Ovary (tissue), 9 donors: ENCODE measurements around the gene BCAR3. TPM values are rescaled to one million over a fixed set of nuclear protein-coding genes. Genes with fewer than 3 reads are reported as not detected.

Experiments used
- DNase-seq, 5 donors: peaks; one replicate each; pipeline ENCODE4 v3.0.0-alpha.2; 2019 to 2020
- H3K27ac ChIP-seq, 2 donors: fragments of 200-600 bp; one replicate each; pipeline versions ENCODE4 v1.5.1 to v1.8.0; 2019 to 2022
- H3K27me3 ChIP-seq: fragments of 200-600 bp; one replicate; pipeline ENCODE4 v1.8.0; 2022
- H3K36me3 ChIP-seq: fragments of 200-600 bp; sonication (generic); one replicate; pipeline ENCODE4 v1.5.1; 2019
- H3K4me1 ChIP-seq: one replicate; pipeline ENCODE4 v1.8.1; 2013; ENCODE audit warnings: mild to moderate bottlenecking, moderate library complexity; ENCODE audit not compliant: insufficient read depth
- H3K4me3 ChIP-seq: fragments of 200-600 bp; sonication (generic); one replicate; pipeline ENCODE4 v1.5.1; 2017
- H3K9me3 ChIP-seq, 2 donors: fragments of 200-600 bp in 1 of 2; sonication (generic) in 1 of 2; one replicate each; pipeline versions ENCODE4 v1.5.1 to v1.8.1; 2013 to 2019; ENCODE audit warnings: mild to moderate bottlenecking in 1 of 2, moderate library complexity in 1 of 2
- CTCF ChIP-seq, 3 donors: fragments of 450-650 bp in 2 of 3; fragments of 200-600 bp in 1 of 3; IDR thresholded peaks; one replicate each; pipeline versions ENCODE4 v1.5.1 to v1.8.0; 2016 to 2022; ENCODE audit warnings: antibody characterized with exemption in 3 of 3, mild to moderate bottlenecking in 1 of 3
- EP300 ChIP-seq: sonication (generic); formaldehyde crosslinking; IDR thresholded peaks from one replicate; pipeline ENCODE4 v1.6.1; 2017; ENCODE audit warnings: antibody characterized with exemption
- POLR2A ChIP-seq: fragments of 450-650 bp; IDR thresholded peaks from one replicate; pipeline ENCODE4 v1.6.1; 2017; ENCODE audit warnings: antibody characterized with exemption, mild to moderate bottlenecking, moderate library complexity
- WGBS, 3 donors: extraction: QIAGEN DNeasy Blood & Tissue Kit in 1 of 3; methylation state at CpG; one replicate each; pipeline versions ENCODE4 v1.1.5 to v1.1.7; 2013 to 2017; 5-methylcytosine and 5-hydroxymethylcytosine counted together
- intact Hi-C, 4 donors: fragments of 100-400 bp; cut with DNase I; formaldehyde crosslinking; loops; one replicate each; pipeline versions ENCODE4 v1.11.0 to v1.15.1; 2022 to 2023
- polyA plus RNA-seq, 2 donors: library from polyadenylated mRNA; stranded (reverse); fragments of 200-250 nt in 1 of 2; fragments of 350-450 nt in 1 of 2; fragmentation: Illumina TruSeq in 1 of 2; extraction: RNeasy Lipid Tissue Mini Kit (QIAGEN cat#74804) in 1 of 2; gene quantifications; one replicate each; pipeline ENCODE4 v1.2.3, GENCODE V29; 2013 to 2014
- total RNA-seq, 7 donors: library from RNA; depleted of rRNA in 2 of 7; stranded (reverse); fragments of >200 nt in 2 of 7; fragmentation: NEBNext Ultra II Directional in 3 of 7; extraction: Animal tissue kit (Norgen Biotek cat#: 25700) in 3 of 7; gene quantifications; one replicate each; pipeline versions ENCODE4 v1.1.0 to v1.2.4, GENCODE V29; 2016 to 2023
- donor health status: DM: no; HTN: no; CAD: no; lungs with moderate emphysema.
- donor health status: DM: no; HTN: no; CAD: no.
- donor health status: Bipolar disorder and iron deficiency.
- donor health status: DM: yes; HTN: yes; CAD: no.
- donor health status: DM: no; HTN: no; CAD: no.
- donor health status: DM: yes; HTN: yes; CAD: no.

BCAR3 gene
- total and polyA plus RNA-seq, 9 donors: 13.8 to 30.8 (median 17.5) TPM

GRCh38 chr1:93578911-93579825, 102.5 kb downstream of the BCAR3 start:
- peak overlapping the region in 1 of 2 donors; percentile 60 for H3K27ac ChIP-seq
- no peak for DNase-seq
- no peak overlapping the region for H3K4me3 ChIP-seq
- no peaks in the 10 kb centered on the region for H3K27me3 ChIP-seq
- H3K4me1 ChIP-seq: peaks cover 4% of the 10 kb centered on the region
- TF ChIP-seq POLR2A (no peak), EP300 (no peak), CTCF (IDR thresholded peaks at IDR 0.05) (no peak)
- intact Hi-C loops: no loop called here
- H3K36me3 ChIP-seq: no peaks in the 10 kb centered on the region
- WGBS, 3 donors: 88 to 94% (median 93%) methylated on average over 11 of the region's 11 CpGs
- no peaks in the 10 kb centered on the region for H3K9me3 ChIP-seq

- 93 to 96% (median 94%) methylated on average over 6 of the region's 6 CpGs for WGBS, 3 donors
- Histone ChIP-seq H3K4me1 (peaks cover 4% of the 10 kb centered on the region), H3K36me3 (no peaks in the 10 kb centered on the region), H3K9me3 (no peaks in the 10 kb centered on the region), H3K27me3 (no peaks in the 10 kb centered on the region), H3K4me3 (no peak overlapping the region), H3K27ac (no peak overlapping the region)
- TF ChIP-seq POLR2A (no peak), EP300 (no peak), CTCF (IDR thresholded peaks at IDR 0.05) (no peak)
- peak in 1 of 5 donors; percentile 7 for DNase-seq
- intact Hi-C loops: no loop called here
Measured at GRCh38 chr1:93578433-93578830, 103.2 kb downstream of the BCAR3 start.

GRCh38 chr1:93577536-93578432, 103.9 kb downstream of the BCAR3 start:
- intact Hi-C loops: no loop called here
- no peaks in the 10 kb centered on the region for H3K27me3 ChIP-seq
- no peak overlapping the region for H3K27ac ChIP-seq
- H3K4me3 ChIP-seq: no peak overlapping the region
- 56 to 69% (median 60%) methylated on average over 17 to 18 of the region's 18 CpGs for WGBS, 3 donors
- peaks cover 4% of the 10 kb centered on the region for H3K4me1 ChIP-seq
- TF ChIP-seq EP300: no peak
- TF ChIP-seq POLR2A: no peak
- TF ChIP-seq CTCF (IDR thresholded peaks at IDR 0.05): no peak
- no peaks in the 10 kb centered on the region for H3K36me3 ChIP-seq
- peak in 1 of 5 donors; percentile 8 for DNase-seq
- no peaks in the 10 kb centered on the region for H3K9me3 ChIP-seq

GRCh38 chr1:93576746-93577145, 104.9 kb downstream of the BCAR3 start:
- WGBS, 3 donors: 98 to 100% (median 99%) methylated on average over 2 of the region's 2 CpGs
- TF ChIP-seq CTCF (IDR thresholded peaks at IDR 0.05): no peak
- no peak for TF ChIP-seq POLR2A
- no peak for TF ChIP-seq EP300
- H3K36me3 ChIP-seq: no peaks in the 10 kb centered on the region
- intact Hi-C loops: no loop called here
- H3K9me3 ChIP-seq: no peaks in the 10 kb centered on the region
- H3K27me3 ChIP-seq: no peaks in the 10 kb centered on the region
- no peak overlapping the region for H3K4me3 ChIP-seq
- H3K27ac ChIP-seq: no peak overlapping the region
- H3K4me1 ChIP-seq: peaks cover 4% of the 10 kb centered on the region
- DNase-seq: no peak
